Measurements from ENCODE around the gene ABHD17C. TPM values are rescaled to one million over a fixed set of nuclear protein-coding genes. Genes with fewer than 3 reads are reported as not detected.
"Not testable (repeated sequence)": the region's sequence is repeated elsewhere in the genome, so short reads cannot be mapped to it uniquely, and the experiment has no call there.

ABHD17C gene
- total RNA-seq, 1 donor from 2014 or later: 3.7 TPM

GRCh38 chr15:80755885-80756284 lies 60.8 kb downstream of the ABHD17C start:
- Histone ChIP-seq H3K9me3 (ENCODE audit: control insufficient read depth in 3 of 3, low read length in 3 of 3) (no peaks in the 10 kb centered on the region), H3K9ac (ENCODE audit: low read depth in 1 of 3, low read length in 3 of 3) (no peak overlapping the region), H3K27ac (ENCODE audit: low read depth, low read length) (no peak overlapping the region), H3K27me3 (ENCODE audit: control insufficient read depth in 3 of 3, insufficient read depth in 3 of 3, low read length in 3 of 3) (no peaks in the 10 kb centered on the region), H3K36me3 (ENCODE audit: control insufficient read depth in 3 of 3, insufficient read depth in 3 of 3, low read length in 3 of 3) (no peaks in the 10 kb centered on the region), H3K4me1 (ENCODE audit: control insufficient read depth in 3 of 3, insufficient read depth in 3 of 3, low read length in 3 of 3) (no peaks in the 10 kb centered on the region), H3K4me3 (ENCODE audit: low read length in 3 of 3) (no peak overlapping the region)

GRCh38 chr15:80758130-80758745 lies 63.1 kb downstream of the ABHD17C start:
- Histone ChIP-seq H3K27ac (ENCODE audit: low read depth, low read length) (no peak overlapping the region), H3K4me3 (ENCODE audit: low read length in 3 of 3) (no peak overlapping the region), H3K27me3 (ENCODE audit: control insufficient read depth in 3 of 3, insufficient read depth in 3 of 3, low read length in 3 of 3) (no peaks in the 10 kb centered on the region), H3K4me1 (ENCODE audit: control insufficient read depth in 3 of 3, insufficient read depth in 3 of 3, low read length in 3 of 3) (no peaks in the 10 kb centered on the region), H3K9me3 (ENCODE audit: control insufficient read depth in 3 of 3, low read length in 3 of 3) (no peaks in the 10 kb centered on the region), H3K36me3 (ENCODE audit: control insufficient read depth in 3 of 3, insufficient read depth in 3 of 3, low read length in 3 of 3) (no peaks in the 10 kb centered on the region), H3K9ac (ENCODE audit: low read depth in 1 of 3, low read length in 3 of 3) (no peak overlapping the region)

GRCh38 chr15:80760960-80761359 lies 65.8 kb downstream of the ABHD17C start:
- Histone ChIP-seq H3K27me3 (ENCODE audit: control insufficient read depth in 3 of 3, insufficient read depth in 3 of 3, low read length in 3 of 3) (no peaks in the 10 kb centered on the region), H3K9me3 (ENCODE audit: control insufficient read depth in 3 of 3, low read length in 3 of 3) (no peaks in the 10 kb centered on the region), H3K27ac (ENCODE audit: low read depth, low read length) (no peak overlapping the region), H3K9ac (ENCODE audit: low read depth in 1 of 3, low read length in 3 of 3) (no peak overlapping the region), H3K4me1 (ENCODE audit: control insufficient read depth in 3 of 3, insufficient read depth in 3 of 3, low read length in 3 of 3) (no peaks in the 10 kb centered on the region), H3K36me3 (ENCODE audit: control insufficient read depth in 3 of 3, insufficient read depth in 3 of 3, low read length in 3 of 3) (no peaks in the 10 kb centered on the region), H3K4me3 (ENCODE audit: low read length in 3 of 3) (no peak overlapping the region)

- no peak overlapping the region for H3K9ac ChIP-seq (ENCODE audit: low read depth in 1 of 3, low read length in 3 of 3)
- H3K9me3 ChIP-seq (ENCODE audit: control insufficient read depth in 3 of 3, low read length in 3 of 3): no peaks in the 10 kb centered on the region
- H3K4me1 ChIP-seq (ENCODE audit: control insufficient read depth in 3 of 3, insufficient read depth in 3 of 3, low read length in 3 of 3): no peaks in the 10 kb centered on the region
- H3K36me3 ChIP-seq (ENCODE audit: control insufficient read depth in 3 of 3, insufficient read depth in 3 of 3, low read length in 3 of 3): no peaks in the 10 kb centered on the region
- no peaks in the 10 kb centered on the region for H3K27me3 ChIP-seq (ENCODE audit: control insufficient read depth in 3 of 3, insufficient read depth in 3 of 3, low read length in 3 of 3)
- no peak overlapping the region for H3K27ac ChIP-seq (ENCODE audit: low read depth, low read length)
- H3K4me3 ChIP-seq (ENCODE audit: low read length in 3 of 3): no peak overlapping the region
Observed at GRCh38 chr15:80761754-80762153, 66.6 kb downstream of the ABHD17C start.

DNA sequence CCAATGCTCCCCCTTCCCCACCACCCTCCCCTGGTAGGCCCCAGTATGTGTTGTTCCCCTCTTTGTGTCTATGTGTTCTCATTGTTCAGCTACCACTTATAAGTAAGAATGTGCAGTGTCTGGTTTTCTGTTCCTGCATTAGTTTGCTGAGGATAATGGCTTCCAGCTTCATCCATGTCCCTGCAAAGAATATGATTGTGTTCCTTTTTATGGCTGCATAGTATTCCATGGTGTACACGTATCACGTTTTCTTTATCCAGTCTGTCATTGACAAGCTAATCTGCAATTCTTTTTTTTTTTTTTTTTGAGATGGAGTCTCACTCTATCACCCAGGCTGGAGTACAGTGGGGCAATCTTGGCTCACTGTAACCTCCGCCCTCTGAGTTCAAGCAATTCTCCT lies 68.1 kb downstream of the ABHD17C start:
- H3K27me3 ChIP-seq (ENCODE audit: control insufficient read depth in 3 of 3, insufficient read depth in 3 of 3, low read length in 3 of 3); H3K4me3 ChIP-seq (ENCODE audit: low read length in 3 of 3); H3K9ac ChIP-seq (ENCODE audit: low read depth in 1 of 3, low read length in 3 of 3): not testable (repeated sequence)

GRCh38 chr15:80764535-80764934 lies 69.4 kb downstream of the ABHD17C start:
- no peaks in the 10 kb centered on the region for H3K4me1 ChIP-seq (ENCODE audit: control insufficient read depth in 3 of 3, insufficient read depth in 3 of 3, low read length in 3 of 3)
- H3K4me3 ChIP-seq (ENCODE audit: low read length in 3 of 3): no peak overlapping the region
- no peak overlapping the region for H3K9ac ChIP-seq (ENCODE audit: low read depth in 1 of 3, low read length in 3 of 3)
- H3K27ac ChIP-seq (ENCODE audit: low read depth, low read length): no peak overlapping the region
- no peaks in the 10 kb centered on the region for H3K9me3 ChIP-seq (ENCODE audit: control insufficient read depth in 3 of 3, low read length in 3 of 3)
- H3K27me3 ChIP-seq (ENCODE audit: control insufficient read depth in 3 of 3, insufficient read depth in 3 of 3, low read length in 3 of 3): no peaks in the 10 kb centered on the region
- H3K36me3 ChIP-seq (ENCODE audit: control insufficient read depth in 3 of 3, insufficient read depth in 3 of 3, low read length in 3 of 3): no peaks in the 10 kb centered on the region

More for the DNA sequence above, 68.1 kb downstream of the ABHD17C start:
- H3K27ac ChIP-seq (ENCODE audit: low read depth, low read length); H3K9me3 ChIP-seq (ENCODE audit: control insufficient read depth in 3 of 3, low read length in 3 of 3); H3K36me3 ChIP-seq (ENCODE audit: control insufficient read depth in 3 of 3, insufficient read depth in 3 of 3, low read length in 3 of 3); H3K4me1 ChIP-seq (ENCODE audit: control insufficient read depth in 3 of 3, insufficient read depth in 3 of 3, low read length in 3 of 3): not testable (repeated sequence)

- Histone ChIP-seq H3K9me3 (ENCODE audit: control insufficient read depth in 3 of 3, low read length in 3 of 3) (no peaks in the 10 kb centered on the region), H3K9ac (ENCODE audit: low read depth in 1 of 3, low read length in 3 of 3) (no peak overlapping the region), H3K4me1 (ENCODE audit: control insufficient read depth in 3 of 3, insufficient read depth in 3 of 3, low read length in 3 of 3) (no peaks in the 10 kb centered on the region), H3K4me3 (ENCODE audit: low read length in 3 of 3) (no peak overlapping the region), H3K27me3 (ENCODE audit: control insufficient read depth in 3 of 3, insufficient read depth in 3 of 3, low read length in 3 of 3) (no peaks in the 10 kb centered on the region), H3K27ac (ENCODE audit: low read depth, low read length) (no peak overlapping the region), H3K36me3 (ENCODE audit: control insufficient read depth in 3 of 3, insufficient read depth in 3 of 3, low read length in 3 of 3) (no peaks in the 10 kb centered on the region)
Observed at GRCh38 chr15:80766275-80766674, 71.2 kb downstream of the ABHD17C start.

DNA sequence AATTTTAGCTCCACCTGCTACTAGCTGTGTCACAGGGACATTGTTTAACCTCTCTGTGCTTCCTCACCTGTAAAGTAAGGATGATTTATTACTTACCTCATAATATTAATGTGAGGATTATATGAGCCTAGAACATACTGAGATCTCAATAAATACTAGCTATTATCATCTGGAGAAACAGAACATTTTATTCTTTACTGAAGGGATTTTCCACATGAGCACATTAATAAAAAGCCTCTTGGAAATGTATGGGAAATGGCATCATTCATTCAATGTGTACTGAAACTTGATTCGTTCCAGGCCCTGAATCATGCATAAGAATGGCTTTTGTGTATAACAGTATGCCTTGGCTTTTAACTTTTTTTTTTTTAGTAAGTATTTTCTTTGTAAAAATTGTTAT lies 73.0 kb downstream of the ABHD17C start:
- H3K4me3 ChIP-seq (ENCODE audit: low read length in 3 of 3): no peak overlapping the region
- H3K36me3 ChIP-seq (ENCODE audit: control insufficient read depth in 3 of 3, insufficient read depth in 3 of 3, low read length in 3 of 3): no peaks in the 10 kb centered on the region

GRCh38 chr15:80769153-80769828 lies 74.2 kb downstream of the ABHD17C start:
- Histone ChIP-seq H3K36me3 (ENCODE audit: control insufficient read depth in 3 of 3, insufficient read depth in 3 of 3, low read length in 3 of 3) (no peaks in the 10 kb centered on the region), H3K27ac (ENCODE audit: low read depth, low read length) (no peak overlapping the region), H3K9me3 (ENCODE audit: control insufficient read depth in 3 of 3, low read length in 3 of 3) (no peaks in the 10 kb centered on the region), H3K4me1 (ENCODE audit: control insufficient read depth in 3 of 3, insufficient read depth in 3 of 3, low read length in 3 of 3) (no peaks in the 10 kb centered on the region), H3K27me3 (ENCODE audit: control insufficient read depth in 3 of 3, insufficient read depth in 3 of 3, low read length in 3 of 3) (no peaks in the 10 kb centered on the region), H3K4me3 (ENCODE audit: low read length in 3 of 3) (no peak overlapping the region), H3K9ac (ENCODE audit: low read depth in 1 of 3, low read length in 3 of 3) (no peak overlapping the region)

More for the DNA sequence above, 73.0 kb downstream of the ABHD17C start:
- no peaks in the 10 kb centered on the region for H3K4me1 ChIP-seq (ENCODE audit: control insufficient read depth in 3 of 3, insufficient read depth in 3 of 3, low read length in 3 of 3)
- H3K27ac ChIP-seq (ENCODE audit: low read depth, low read length): no peak overlapping the region
- no peaks in the 10 kb centered on the region for H3K9me3 ChIP-seq (ENCODE audit: control insufficient read depth in 3 of 3, low read length in 3 of 3)
- H3K27me3 ChIP-seq (ENCODE audit: control insufficient read depth in 3 of 3, insufficient read depth in 3 of 3, low read length in 3 of 3): no peaks in the 10 kb centered on the region
- H3K9ac ChIP-seq (ENCODE audit: low read depth in 1 of 3, low read length in 3 of 3): no peak overlapping the region

GRCh38 chr15:80769829-80770705 lies 75.0 kb downstream of the ABHD17C start:
- no peaks in the 10 kb centered on the region for H3K9me3 ChIP-seq (ENCODE audit: control insufficient read depth in 3 of 3, low read length in 3 of 3)
- no peaks in the 10 kb centered on the region for H3K27me3 ChIP-seq (ENCODE audit: control insufficient read depth in 3 of 3, insufficient read depth in 3 of 3, low read length in 3 of 3)
- no peaks in the 10 kb centered on the region for H3K4me1 ChIP-seq (ENCODE audit: control insufficient read depth in 3 of 3, insufficient read depth in 3 of 3, low read length in 3 of 3)
- H3K9ac ChIP-seq (ENCODE audit: low read depth in 1 of 3, low read length in 3 of 3): no peak overlapping the region
- no peak overlapping the region for H3K27ac ChIP-seq (ENCODE audit: low read depth, low read length)
- no peak overlapping the region for H3K4me3 ChIP-seq (ENCODE audit: low read length in 3 of 3)
- H3K36me3 ChIP-seq (ENCODE audit: control insufficient read depth in 3 of 3, insufficient read depth in 3 of 3, low read length in 3 of 3): no peaks in the 10 kb centered on the region

Measured in skeletal muscle tissue (tissue), 4 donors.